Trophoblast cell (in vitro differentiated cells and primary cell): ENCODE measurements around the gene SRGAP2B.
"Not testable (repeated sequence)": the region's sequence is repeated elsewhere in the genome, so short reads cannot be mapped to it uniquely, and the experiment has no call there.

Source experiments
- DNase-seq, 2 donors: peaks; one replicate each; pipeline ENCODE4 v3.0.0-alpha.2; 2016
- H2AFZ ChIP-seq: 2 replicates; pipeline ENCODE4 v1.6.1; 2013; ENCODE audit warnings: low read length, moderate library complexity, mild to moderate bottlenecking; ENCODE audit not compliant: insufficient read depth, poor library complexity
- H2AK5ac ChIP-seq: 2 replicates; pipeline ENCODE4 v1.6.1; 2013; ENCODE audit warnings: mild to moderate bottlenecking, low read length
- H2BK120ac ChIP-seq: 2 replicates; pipeline ENCODE4 v1.6.1; 2013; ENCODE audit warnings: low read length, mild to moderate bottlenecking, moderate library complexity; ENCODE audit not compliant: insufficient read depth, poor library complexity
- H2BK12ac ChIP-seq: 2 replicates; pipeline ENCODE4 v1.6.1; 2013; ENCODE audit warnings: mild to moderate bottlenecking, low read length, moderate library complexity
- H2BK5ac ChIP-seq: 2 replicates; pipeline ENCODE4 v1.6.1; 2013; ENCODE audit warnings: low read length, low read depth, moderate library complexity, mild to moderate bottlenecking; ENCODE audit not compliant: poor library complexity
- H3K14ac ChIP-seq: 2 replicates; pipeline ENCODE4 v1.6.1; 2013; ENCODE audit warnings: mild to moderate bottlenecking, low read length
- H3K18ac ChIP-seq: 2 replicates; pipeline ENCODE4 v1.6.1; 2013; ENCODE audit warnings: mild to moderate bottlenecking, low read length
- H3K23ac ChIP-seq: 2 replicates; pipeline ENCODE4 v1.6.1; 2013; ENCODE audit warnings: low read length
- H3K27ac ChIP-seq: 2 replicates; pipeline ENCODE4 v1.5.1; 2013; ENCODE audit warnings: low read depth, mild to moderate bottlenecking, inconsistent platforms, low read length, moderate library complexity
- H3K27me3 ChIP-seq: 2 replicates; pipeline ENCODE4 v1.6.1; 2013; ENCODE audit warnings: inconsistent platforms, mild to moderate bottlenecking, low read length, moderate library complexity; ENCODE audit not compliant: insufficient read depth
- H3K36me3 ChIP-seq, 2 experiments: 1 replicate in 1 of 2; 2 replicates in 1 of 2; pipeline ENCODE4 v1.6.1; 2013; ENCODE audit warnings: low read length in 2 of 2, mild to moderate bottlenecking in 2 of 2, moderate library complexity in 1 of 2; ENCODE audit not compliant: insufficient read depth in 2 of 2, control insufficient read depth in 1 of 2
- H3K4ac ChIP-seq: 2 replicates; pipeline ENCODE4 v1.6.1; 2013; ENCODE audit warnings: low read depth, mild to moderate bottlenecking, low read length, moderate library complexity
- H3K4me1 ChIP-seq, 2 experiments: 1 replicate in 1 of 2; 2 replicates in 1 of 2; pipeline ENCODE4 v1.6.1; 2013; ENCODE audit warnings: low read length in 2 of 2, mild to moderate bottlenecking in 2 of 2, moderate library complexity in 1 of 2; ENCODE audit not compliant: insufficient read depth in 2 of 2, control insufficient read depth in 1 of 2
- H3K4me2 ChIP-seq: 2 replicates; pipeline ENCODE4 v1.6.1; 2013; ENCODE audit warnings: inconsistent platforms, mild to moderate bottlenecking, low read length, moderate library complexity
- H3K4me3 ChIP-seq: 2 replicates; pipeline ENCODE4 v1.5.1; 2013; ENCODE audit warnings: mild to moderate bottlenecking, low read depth, low read length, inconsistent platforms
- H3K79me1 ChIP-seq: one replicate; pipeline ENCODE4 v1.6.1; 2013; ENCODE audit warnings: low read length
- H3K79me2 ChIP-seq: 2 replicates; pipeline ENCODE4 v1.6.1; 2013; ENCODE audit warnings: low read length, mild to moderate bottlenecking; ENCODE audit not compliant: control insufficient read depth, insufficient read depth, poor library complexity
- H3K9ac ChIP-seq: 2 replicates; pipeline ENCODE4 v1.6.1; 2013; ENCODE audit warnings: mild to moderate bottlenecking, low read length
- H3K9me3 ChIP-seq: 2 replicates; pipeline ENCODE4 v1.6.1; 2013; ENCODE audit warnings: low read depth, mild to moderate bottlenecking, control low read depth, inconsistent platforms, low read length; ENCODE audit not compliant: insufficient read depth
- H4K12ac ChIP-seq: 2 replicates; pipeline ENCODE4 v1.6.1; 2013; ENCODE audit warnings: low read depth, mild to moderate bottlenecking, low read length, moderate library complexity
- H4K8ac ChIP-seq: 2 replicates; pipeline ENCODE4 v1.6.1; 2013; ENCODE audit warnings: low read depth, mild to moderate bottlenecking, low read length, moderate library complexity
- H4K91ac ChIP-seq: one replicate; pipeline ENCODE4 v1.6.1; 2013; ENCODE audit warnings: low read depth, mild to moderate bottlenecking, low read length, moderate library complexity
- WGBS: extraction: QIAGEN DNeasy Blood & Tissue Kit; methylation state at CpG from one replicate; pipeline ENCODE4 v1.1.7; 2013; ENCODE audit warnings: missing lambda C conversion rate; ENCODE audit not compliant: insufficient read length, insufficient coverage; ENCODE audit errors: extremely low coverage; 5-methylcytosine and 5-hydroxymethylcytosine counted together

The SRGAP2B gene

GRCh38 chr1:144985550-144986170 lies 109.5 kb downstream of the SRGAP2B start:
- no CpG with 5 or more reads among the region's 7 CpGs for WGBS
- not testable (repeated sequence) for H3K4me2 ChIP-seq, H3K9me3 ChIP-seq, H4K12ac ChIP-seq, H3K27me3 ChIP-seq, H3K27ac ChIP-seq, H4K91ac ChIP-seq, H3K4me1 ChIP-seq, H3K18ac ChIP-seq, H3K79me1 ChIP-seq, H2BK120ac ChIP-seq, H3K9ac ChIP-seq, H3K23ac ChIP-seq, H3K14ac ChIP-seq, H2BK12ac ChIP-seq, H2AFZ ChIP-seq, H3K4me3 ChIP-seq, H3K79me2 ChIP-seq, H3K4ac ChIP-seq, H3K36me3 ChIP-seq, H2AK5ac ChIP-seq, H2BK5ac ChIP-seq, H4K8ac ChIP-seq, DNase-seq

- not testable (repeated sequence) for H4K12ac ChIP-seq, H3K79me1 ChIP-seq, H3K4me1 ChIP-seq, H2AFZ ChIP-seq, H3K18ac ChIP-seq, H2BK120ac ChIP-seq, H2AK5ac ChIP-seq, H3K9ac ChIP-seq, H4K8ac ChIP-seq, H3K27me3 ChIP-seq, H3K4me2 ChIP-seq, H3K23ac ChIP-seq, H3K4me3 ChIP-seq, H4K91ac ChIP-seq, DNase-seq, H3K27ac ChIP-seq, H3K4ac ChIP-seq, H2BK12ac ChIP-seq, H3K36me3 ChIP-seq, H2BK5ac ChIP-seq, H3K79me2 ChIP-seq, H3K14ac ChIP-seq, H3K9me3 ChIP-seq
- WGBS = no CpG with 5 or more reads among the region's 6 CpGs
These were observed 112.2 kb downstream of the SRGAP2B start for GRCh38 chr1:144982802-144983525.

- H4K12ac ChIP-seq, H3K9ac ChIP-seq, H3K9me3 ChIP-seq, H2BK120ac ChIP-seq, H4K91ac ChIP-seq, H3K18ac ChIP-seq, H3K36me3 ChIP-seq, H2BK12ac ChIP-seq, H3K27ac ChIP-seq, H3K4me1 ChIP-seq, H3K79me1 ChIP-seq, H2BK5ac ChIP-seq, DNase-seq, H3K27me3 ChIP-seq, H2AFZ ChIP-seq, H3K4me2 ChIP-seq, H3K79me2 ChIP-seq, H3K14ac ChIP-seq, H3K4me3 ChIP-seq, H3K23ac ChIP-seq, H3K4ac ChIP-seq, H4K8ac ChIP-seq, H2AK5ac ChIP-seq: not testable (repeated sequence)
- WGBS = no CpG with 5 or more reads among the region's 4 CpGs
These were observed 114.0 kb downstream of the SRGAP2B start for GRCh38 chr1:144981157-144981556.

- H3K4me1 ChIP-seq, H2BK5ac ChIP-seq, H4K91ac ChIP-seq, DNase-seq, H3K9me3 ChIP-seq, H3K9ac ChIP-seq, H3K4me2 ChIP-seq, H3K4ac ChIP-seq, H3K18ac ChIP-seq, H3K36me3 ChIP-seq, H4K12ac ChIP-seq, H2BK120ac ChIP-seq, H4K8ac ChIP-seq, H3K4me3 ChIP-seq, H2AFZ ChIP-seq, H3K79me1 ChIP-seq, H3K27me3 ChIP-seq, H2BK12ac ChIP-seq, H3K14ac ChIP-seq, H2AK5ac ChIP-seq, H3K79me2 ChIP-seq, H3K23ac ChIP-seq, H3K27ac ChIP-seq: not testable (repeated sequence)
- WGBS = no CpG with 5 or more reads among the region's 5 CpGs
These were observed 115.0 kb downstream of the SRGAP2B start for GRCh38 chr1:144979960-144980595.
